ACC112 (cell line): ENCODE data around the gene MATN4.

Experiments used
- H2AFZ ChIP-seq: fragments of 200-600 bp; sonication (generic); one replicate; pipeline ENCODE4 v1.6.0; 2017; ENCODE audit warnings: antibody characterized with exemption, low read length; ENCODE audit not compliant: unreplicated experiment
- H3K27ac ChIP-seq: fragments of 200-600 bp; sonication (generic); 2 replicates; pipeline ENCODE4 v1.5.1; 2014; ENCODE audit warnings: low read depth, mild to moderate bottlenecking, antibody characterized with exemption, low read length, moderate library complexity
- H3K27me3 ChIP-seq: fragments of 200-600 bp; sonication (generic); 2 replicates; pipeline ENCODE4 v1.6.1; 2014; ENCODE audit warnings: mild to moderate bottlenecking, antibody characterized with exemption, low read length, moderate library complexity, mixed read lengths; ENCODE audit not compliant: insufficient read depth
- H3K36me3 ChIP-seq: fragments of 200-600 bp; sonication (generic); 2 replicates; pipeline ENCODE4 v1.6.1; 2016; ENCODE audit warnings: mild to moderate bottlenecking, antibody characterized with exemption, low read length, moderate library complexity, mixed read lengths; ENCODE audit not compliant: insufficient read depth
- H3K4me1 ChIP-seq: fragments of 200-600 bp; sonication (generic); one replicate; pipeline ENCODE4 v1.6.1; 2016; ENCODE audit warnings: low read length, mixed read lengths; ENCODE audit not compliant: insufficient read depth, unreplicated experiment, control insufficient read depth
- H3K4me3 ChIP-seq: fragments of 200-600 bp; sonication (generic); 2 replicates; pipeline ENCODE4 v1.5.1; 2014; ENCODE audit warnings: mild to moderate bottlenecking, low read depth, low read length
- H3K79me2 ChIP-seq: fragments of 200-600 bp; sonication (generic); one replicate; pipeline ENCODE4 v1.6.0; 2016; ENCODE audit warnings: low read length; ENCODE audit not compliant: control insufficient read depth, unreplicated experiment, insufficient read depth

MATN4 gene

GRCh38 chr20:45300961-45301360 is 7.1 kb downstream of the MATN4 start:
- Histone ChIP-seq H3K79me2 (no peaks in the 10 kb centered on the region), H3K36me3 (no peaks in the 10 kb centered on the region), H3K27ac (no peak overlapping the region), H2AFZ (no peak overlapping the region), H3K4me3 (no peak overlapping the region), H3K27me3 (peaks cover 11% of the 10 kb centered on the region), H3K4me1 (peaks cover 3% of the 10 kb centered on the region)

- Histone ChIP-seq H3K27ac (no peak overlapping the region), H3K4me3 (no peak overlapping the region), H3K79me2 (no peaks in the 10 kb centered on the region), H3K4me1 (peaks cover 3% of the 10 kb centered on the region), H3K27me3 (peaks cover 11% of the 10 kb centered on the region), H3K36me3 (no peaks in the 10 kb centered on the region), H2AFZ (no peak overlapping the region)
These were observed 8.3 kb downstream of the MATN4 start for GRCh38 chr20:45299786-45300185.

- no peaks in the 10 kb centered on the region for H3K79me2 ChIP-seq
- H3K27ac ChIP-seq: no peak overlapping the region
- H2AFZ ChIP-seq: no peak overlapping the region
- H3K4me1 ChIP-seq: no peaks in the 10 kb centered on the region
- H3K4me3 ChIP-seq: no peak overlapping the region
- no peaks in the 10 kb centered on the region for H3K27me3 ChIP-seq
- H3K36me3 ChIP-seq: no peaks in the 10 kb centered on the region
These were observed 10.2 kb downstream of the MATN4 start for GRCh38 chr20:45297786-45298497.

GRCh38 chr20:45294659-45295058 is 13.4 kb downstream of the MATN4 start:
- Histone ChIP-seq H3K4me3 (no peak overlapping the region), H3K27me3 (no peaks in the 10 kb centered on the region), H3K36me3 (no peaks in the 10 kb centered on the region), H3K27ac (no peak overlapping the region), H2AFZ (no peak overlapping the region), H3K79me2 (no peaks in the 10 kb centered on the region), H3K4me1 (no peaks in the 10 kb centered on the region)

GRCh38 chr20:45294003-45294368 is 14.1 kb downstream of the MATN4 start:
- Histone ChIP-seq H3K27me3 (no peaks in the 10 kb centered on the region), H3K27ac (no peak overlapping the region), H2AFZ (no peak overlapping the region)

GRCh38 chr20:45293041-45294002 is 14.8 kb downstream of the MATN4 start:
- H2AFZ ChIP-seq: peak overlapping the region; percentile 71

More at GRCh38 chr20:45294003-45294368, 14.1 kb downstream of the MATN4 start:
- no peaks in the 10 kb centered on the region for H3K4me1 ChIP-seq
- no peaks in the 10 kb centered on the region for H3K36me3 ChIP-seq
- peak overlapping the region; percentile 87 for H3K4me3 ChIP-seq
- no peaks in the 10 kb centered on the region for H3K79me2 ChIP-seq

GRCh38 chr20:45292343-45292742 is 15.8 kb downstream of the MATN4 start:
- Histone ChIP-seq H2AFZ (no peak overlapping the region), H3K27ac (no peak overlapping the region), H3K4me3 (no peak overlapping the region)

More at GRCh38 chr20:45293041-45294002, 14.8 kb downstream of the MATN4 start:
- Histone ChIP-seq H3K36me3 (no peaks in the 10 kb centered on the region), H3K4me3 (peak overlapping the region; percentile 87), H3K4me1 (no peaks in the 10 kb centered on the region), H3K27ac (peak overlapping the region; percentile 27; the same call in 1 of the 2 replicates), H3K79me2 (no peaks in the 10 kb centered on the region), H3K27me3 (no peaks in the 10 kb centered on the region)

GRCh38 chr20:45291526-45291925 is 16.6 kb downstream of the MATN4 start:
- H3K4me3 ChIP-seq: no peak overlapping the region
- no peaks in the 10 kb centered on the region for H3K36me3 ChIP-seq
- no peaks in the 10 kb centered on the region for H3K4me1 ChIP-seq
- H3K79me2 ChIP-seq: no peaks in the 10 kb centered on the region
- H3K27ac ChIP-seq: no peak overlapping the region
- no peaks in the 10 kb centered on the region for H3K27me3 ChIP-seq
- H2AFZ ChIP-seq: no peak overlapping the region

More at GRCh38 chr20:45292343-45292742, 15.8 kb downstream of the MATN4 start:
- Histone ChIP-seq H3K79me2 (no peaks in the 10 kb centered on the region), H3K4me1 (no peaks in the 10 kb centered on the region), H3K27me3 (no peaks in the 10 kb centered on the region), H3K36me3 (no peaks in the 10 kb centered on the region)

GRCh38 chr20:45290677-45291355 is 17.3 kb downstream of the MATN4 start:
- Histone ChIP-seq H2AFZ (no peak overlapping the region), H3K27me3 (no peaks in the 10 kb centered on the region), H3K36me3 (no peaks in the 10 kb centered on the region), H3K27ac (no peak overlapping the region), H3K4me3 (no peak overlapping the region), H3K79me2 (no peaks in the 10 kb centered on the region), H3K4me1 (no peaks in the 10 kb centered on the region)

- Histone ChIP-seq H3K27me3 (no peaks in the 10 kb centered on the region), H2AFZ (no peak overlapping the region), H3K79me2 (no peaks in the 10 kb centered on the region), H3K36me3 (no peaks in the 10 kb centered on the region), H3K27ac (no peak overlapping the region), H3K4me3 (no peak overlapping the region), H3K4me1 (no peaks in the 10 kb centered on the region)
These were observed 18.0 kb downstream of the MATN4 start for GRCh38 chr20:45289942-45290676.
